Ishikawa (cell line): ENCODE data around the gene DACT2.

ENCODE experiments used
- CEBPB ChIP-seq: IDR thresholded peaks from 2 replicates; pipeline ENCODE4 v1.6.1; 2012
- CREB1 ChIP-seq: IDR thresholded peaks from 2 replicates; pipeline ENCODE4 v1.6.1; 2012; ENCODE audit warnings: low read depth
- EGR1 ChIP-seq: IDR thresholded peaks from 2 replicates; pipeline ENCODE4 v1.6.1; 2012
- EP300 ChIP-seq: IDR thresholded peaks from 2 replicates; pipeline ENCODE4 v1.6.1; 2012; ENCODE audit warnings: borderline replicate concordance
- FOXM1 ChIP-seq: IDR thresholded peaks from 2 replicates; pipeline ENCODE4 v1.6.1; 2012; ENCODE audit warnings: low read depth, borderline replicate concordance
- NFIC ChIP-seq: IDR thresholded peaks from 2 replicates; pipeline ENCODE4 v1.6.1; 2012
- RAD21 ChIP-seq: IDR thresholded peaks from 2 replicates; pipeline ENCODE4 v1.6.1; 2012; ENCODE audit warnings: low read depth
- REST ChIP-seq: IDR thresholded peaks from 2 replicates; pipeline ENCODE4 v1.6.1; 2012; ENCODE audit warnings: low read depth, mild to moderate bottlenecking
- TAF1 ChIP-seq: IDR thresholded peaks from 2 replicates; pipeline ENCODE4 v1.6.1; 2012; ENCODE audit warnings: low read depth, mild to moderate bottlenecking
- TCF12 ChIP-seq: IDR thresholded peaks from 2 replicates; pipeline ENCODE4 v1.6.1; 2012; ENCODE audit warnings: low read depth
- TEAD4 ChIP-seq: IDR thresholded peaks from 2 replicates; pipeline ENCODE4 v1.6.1; 2012
- USF1 ChIP-seq: IDR thresholded peaks from 2 replicates; pipeline ENCODE4 v1.6.1; 2012
- YY1 ChIP-seq: IDR thresholded peaks from 2 replicates; pipeline ENCODE4 v1.6.1; 2012; ENCODE audit warnings: low read depth
- TF ChIP-seq, protein P1 (sequence below): IDR thresholded peaks from 2 replicates; pipeline ENCODE4 v1.6.1; 2012

Gene DACT2

DNA sequence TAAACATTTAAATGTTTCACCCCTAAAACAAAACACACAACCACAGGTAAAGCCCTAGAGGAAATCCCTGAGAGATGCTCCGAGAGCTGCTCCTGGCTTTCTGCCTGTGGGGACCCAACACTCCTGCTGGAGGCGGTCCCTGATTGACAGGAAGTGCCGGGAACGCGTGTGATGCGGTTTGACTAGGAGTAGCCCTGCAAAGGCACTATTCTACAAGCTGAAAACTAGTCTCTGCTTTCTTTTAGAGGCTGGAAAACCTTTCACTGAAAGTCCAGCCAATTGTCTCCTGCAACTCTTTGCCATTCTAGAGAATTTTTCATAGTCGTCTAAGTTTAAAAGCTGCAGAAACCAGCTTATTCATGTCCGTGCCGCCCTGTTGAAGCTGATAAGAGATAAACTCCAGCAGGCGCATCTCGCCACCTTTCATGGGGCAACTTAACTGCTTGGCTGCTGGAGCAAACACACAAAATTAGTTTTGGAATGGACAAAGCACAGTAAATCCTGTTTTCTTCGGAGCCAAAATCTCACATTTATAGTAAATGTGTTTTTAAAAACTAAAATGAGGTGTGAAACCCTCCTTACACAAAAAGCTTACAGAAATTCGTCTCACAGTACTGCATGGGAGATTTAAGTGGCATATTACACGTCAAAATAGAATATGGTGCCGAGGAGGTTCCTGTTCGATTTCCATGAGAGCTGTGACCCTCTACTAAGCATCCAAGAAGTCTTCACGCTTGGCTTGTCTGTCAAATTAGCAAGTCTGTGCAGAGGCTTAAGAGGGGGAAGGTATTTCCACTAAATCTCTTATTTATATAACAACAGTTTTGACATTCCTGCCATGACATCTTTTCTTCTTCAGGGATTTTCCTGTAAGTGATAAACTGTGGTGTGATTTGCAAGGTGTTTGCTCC lies 46.9 kb downstream of the DACT2 start:
- TF ChIP-seq CEBPB = no peak
- no peak for TF ChIP-seq NFIC
- no peak for TF ChIP-seq YY1
- TF ChIP-seq USF1 = no peak
- no peak for TF ChIP-seq RAD21
- TF ChIP-seq EP300 = no peak
- no peak for TF ChIP-seq FOXM1
- TF ChIP-seq TAF1 = no peak

- no peak for TF ChIP-seq REST
- no peak for TF ChIP-seq EP300
- TF ChIP-seq EGR1 = no peak
- TF ChIP-seq TCF12 = no peak
- TF ChIP-seq, protein P1, sequence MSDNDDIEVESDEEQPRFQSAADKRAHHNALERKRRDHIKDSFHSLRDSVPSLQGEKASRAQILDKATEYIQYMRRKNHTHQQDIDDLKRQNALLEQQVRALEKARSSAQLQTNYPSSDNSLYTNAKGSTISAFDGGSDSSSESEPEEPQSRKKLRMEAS = no peak
- TF ChIP-seq CEBPB = no peak
- TF ChIP-seq YY1 = no peak
- TF ChIP-seq NFIC = no peak
- no peak for TF ChIP-seq RAD21
- TF ChIP-seq USF1 = no peak
- TF ChIP-seq TAF1 = no peak
- TF ChIP-seq CREB1 = no peak
Measured at GRCh38 chr6:168270274-168271172, 49.1 kb downstream of the DACT2 start.

DNA sequence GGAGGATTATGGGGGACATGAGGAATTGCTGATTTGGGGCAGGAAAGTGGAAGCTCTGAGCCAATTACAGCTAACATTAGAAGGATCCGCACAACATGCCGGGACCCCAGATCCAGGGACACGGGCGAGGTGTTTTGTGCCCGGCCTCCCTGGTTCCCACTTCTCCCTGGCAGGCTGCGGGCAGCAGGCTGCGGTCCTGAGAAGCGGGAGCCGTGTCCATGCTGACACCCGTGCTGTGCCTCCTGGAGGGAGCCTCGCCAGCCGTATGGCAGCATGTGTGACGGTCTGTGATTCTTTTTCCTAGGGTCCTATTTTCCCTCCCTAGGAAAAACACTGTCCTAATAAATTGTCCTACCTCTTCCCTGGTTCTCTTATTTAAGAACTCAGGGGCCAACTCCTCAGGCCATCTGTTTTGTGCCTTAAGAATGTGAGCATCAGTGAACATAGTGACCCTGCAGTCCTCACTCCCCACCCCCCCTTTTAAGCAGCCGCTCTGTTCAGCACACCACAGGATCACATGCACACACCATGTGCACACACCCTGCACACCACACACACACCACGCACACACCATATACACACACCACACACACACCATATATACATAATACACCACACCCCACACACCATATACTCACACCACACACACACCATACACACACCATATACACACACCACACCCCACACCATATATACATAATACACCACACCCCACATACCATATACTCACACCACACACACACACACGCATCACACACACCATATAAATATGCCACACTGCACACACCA lies 49.9 kb downstream of the DACT2 start:
- TF ChIP-seq YY1 (no peak), CEBPB (no peak), NFIC (no peak), TEAD4 (no peak), RAD21 (no peak), TAF1 (no peak), TCF12 (no peak)

GRCh38 chr6:168268755-168269154 lies 50.8 kb downstream of the DACT2 start:
- no peak for TF ChIP-seq FOXM1
- TF ChIP-seq YY1 = no peak
- no peak for TF ChIP-seq REST
- no peak for TF ChIP-seq TEAD4

DNA sequence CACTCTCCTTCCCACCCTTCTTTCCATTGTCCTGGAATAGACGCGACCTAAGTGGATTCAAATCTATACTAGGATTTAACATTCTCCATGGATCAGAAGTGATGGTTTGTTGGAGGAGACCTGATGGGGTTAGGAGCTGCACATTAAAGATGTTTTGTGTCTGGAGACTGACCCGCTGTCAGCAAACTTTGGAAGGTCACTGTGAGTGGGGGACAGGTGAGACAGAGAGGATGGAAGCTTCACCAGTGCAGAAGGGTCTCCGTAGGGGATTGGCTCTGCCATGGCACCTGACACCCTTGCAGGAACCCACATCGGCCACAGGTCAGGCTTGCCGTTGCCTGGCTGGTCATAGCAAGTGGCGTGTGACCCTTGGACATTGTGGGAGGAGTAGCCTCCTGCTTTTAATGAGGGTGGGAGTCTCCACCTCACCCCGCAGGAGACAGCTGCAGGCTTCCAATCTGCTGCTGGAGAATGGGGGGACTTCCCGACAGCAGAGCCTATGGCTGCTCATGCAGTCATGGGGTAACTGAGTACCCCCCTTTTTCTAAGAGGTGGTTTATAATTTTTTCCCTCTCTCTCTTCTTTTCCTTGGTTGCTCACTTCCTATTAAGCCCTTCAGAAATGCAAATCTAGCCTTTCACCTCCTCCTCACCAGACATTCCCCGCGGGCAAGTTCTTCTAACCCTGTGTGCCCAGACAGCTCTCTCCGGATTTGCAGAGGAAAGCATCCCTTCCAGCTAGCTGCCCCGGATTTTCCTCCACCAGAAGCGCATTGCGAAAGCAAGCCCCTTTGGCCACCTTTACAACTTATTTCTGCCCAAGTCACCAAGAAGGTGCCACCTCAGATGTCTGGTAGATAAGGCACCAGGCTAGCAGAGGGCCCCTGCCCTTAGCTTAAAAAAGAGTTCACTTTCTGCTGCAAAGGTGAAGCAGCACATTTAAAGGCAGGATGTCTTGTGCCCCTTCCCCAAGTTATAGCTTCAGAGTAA lies 53.5 kb downstream of the DACT2 start:
- TF ChIP-seq EGR1 = no peak
- TF ChIP-seq TCF12 = no peak
